GM10266 (cell line): ENCODE data around the gene SPP1.

Experiments
- DNase-seq: peaks from one replicate; pipeline ENCODE4 v3.0.0; 2012; ENCODE audit errors: extremely low spot score
- CTCF ChIP-seq: IDR thresholded peaks from 2 replicates; pipeline ENCODE4 v1.5.1; 2012; ENCODE audit warnings: mild to moderate bottlenecking, low read depth; ENCODE audit not compliant: control insufficient read depth, insufficient read depth; ENCODE audit errors: missing control alignments

The SPP1 gene

GRCh38 chr4:87956501-87956900, 19.0 kb upstream of the SPP1 start:
- no peak for TF ChIP-seq CTCF
- no peak for DNase-seq

GRCh38 chr4:87957061-87957460, 18.5 kb upstream of the SPP1 start:
- TF ChIP-seq CTCF, result no peak
- DNase-seq, result no peak

GRCh38 chr4:87961993-87962392, 13.5 kb upstream of the SPP1 start:
- no peak for DNase-seq
- TF ChIP-seq CTCF, result no peak

- no peak for TF ChIP-seq CTCF
- DNase-seq, result no peak
Measured at GRCh38 chr4:87962398-87963146, 12.9 kb upstream of the SPP1 start.

GRCh38 chr4:87965501-87965975, 10.0 kb upstream of the SPP1 start:
- no peak for DNase-seq
- TF ChIP-seq CTCF, result no peak

- no peak for DNase-seq
- TF ChIP-seq CTCF, result no peak
Measured at GRCh38 chr4:87966095-87966496, 9.4 kb upstream of the SPP1 start.

- no peak for DNase-seq
- no peak for TF ChIP-seq CTCF
Measured at GRCh38 chr4:87967193-87967592, 8.3 kb upstream of the SPP1 start.
